Hepatocyte (in vitro differentiated cells): ENCODE data around the gene MSANTD3.

Experiments
- CTCF ChIP-seq: fragments of 200-600 bp; sonication (generic); IDR thresholded peaks from 2 replicates; pipeline ENCODE4 v1.5.1; 2016; ENCODE audit warnings: antibody characterized with exemption, mild to moderate bottlenecking; ENCODE audit not compliant: poor library complexity
- EZH2 ChIP-seq: fragments of 200-600 bp; sonication (generic); IDR thresholded peaks from 2 replicates; pipeline ENCODE4 v1.6.1; 2016; ENCODE audit warnings: antibody characterized with exemption, mild to moderate bottlenecking, borderline replicate concordance
- EZH2phosphoT487 ChIP-seq: fragments of 200-600 bp; sonication (generic); IDR thresholded peaks from one replicate; pipeline ENCODE4 v1.6.1; 2018; ENCODE audit warnings: antibody characterized with exemption, mild to moderate bottlenecking, low read depth, moderate library complexity; ENCODE audit not compliant: unreplicated experiment, severe bottlenecking

- TF ChIP-seq CTCF = no peak
- no peak for TF ChIP-seq EZH2phosphoT487
- no peak for TF ChIP-seq EZH2
Measured at GRCh38 chr9:100432736-100433135, 5.8 kb downstream of the MSANTD3 start.
